Gastrocnemius medialis (tissue), 4 donors: Measurements from ENCODE around the gene NFIC. TPM values are rescaled to one million over a fixed set of nuclear protein-coding genes. Genes with fewer than 3 reads are reported as not detected.

Experiments
- ATAC-seq, 2 donors: fragments of 150-250 bp; one replicate each; pipeline ENCODE4 v1.9.1; 2016
- DNase-seq, 2 donors: peaks; one replicate each; pipeline ENCODE4 v3.0.0-alpha.2; 2019
- H3K27ac ChIP-seq, 4 donors: fragments of 200-600 bp; sonication (generic); 1 replicate in 1 of 4; 2 replicates in 3 of 4; pipeline ENCODE4 v1.5.1; 2016 to 2018; ENCODE audit warnings: mild to moderate bottlenecking in 2 of 4, moderate library complexity in 1 of 4
- H3K27me3 ChIP-seq, 3 donors: fragments of 200-600 bp; sonication (generic) in 2 of 3; 1 replicate in 1 of 3; 2 replicates in 2 of 3; pipeline versions ENCODE4 v1.5.1 to v1.6.0; 2016 to 2019; ENCODE audit warnings: mild to moderate bottlenecking in 1 of 3, moderate library complexity in 1 of 3
- H3K36me3 ChIP-seq, 2 donors: fragments of 200-600 bp; sonication (generic) in 1 of 2; one replicate each; pipeline ENCODE4 v1.5.1; 2017 to 2018
- H3K4me1 ChIP-seq, 2 donors: fragments of 200-600 bp; sonication (generic) in 1 of 2; one replicate each; pipeline ENCODE4 v1.5.1; 2016 to 2017; ENCODE audit warnings: mild to moderate bottlenecking in 2 of 2
- H3K4me3 ChIP-seq, 4 donors: fragments of 200-600 bp; sonication (generic) in 3 of 4; 1 replicate in 1 of 4; 2 replicates in 3 of 4; pipeline ENCODE4 v1.5.1; 2016 to 2019; ENCODE audit warnings: mild to moderate bottlenecking in 2 of 4
- H3K9me3 ChIP-seq, 3 donors: fragments of 200-600 bp; sonication (generic) in 2 of 3; 1 replicate in 1 of 3; 2 replicates in 2 of 3; pipeline ENCODE4 v1.5.1; 2016 to 2019
- CTCF ChIP-seq, 5 experiments: fragments of 450-650 bp in 3 of 5; fragments of 200-600 bp in 2 of 5; sonication (generic) in 2 of 5; IDR thresholded peaks in 4 of 5; conservative IDR thresholded peaks in 1 of 5; 1 replicate in 4 of 5; 2 replicates in 1 of 5; pipeline ENCODE4 v1.5.1; 2016 to 2019; ENCODE audit warnings: antibody characterized with exemption in 5 of 5, mild to moderate bottlenecking in 3 of 5, moderate library complexity in 3 of 5
- POLR2A ChIP-seq, 2 donors: fragments of 450-650 bp; IDR thresholded peaks; one replicate each; pipeline ENCODE4 v1.6.1; 2017; ENCODE audit warnings: antibody characterized with exemption in 2 of 2, mild to moderate bottlenecking in 2 of 2, moderate library complexity in 2 of 2
- in situ Hi-C, 4 donors: fragments of 200-750 bp; cut with MboI; loops; one replicate each; pipeline versions ENCODE4 v1.15.0 to v1.8.0; 2017; ENCODE audit warnings: low sequenced_read_pairs in 4 of 4
- intact Hi-C: fragments of 100-400 bp; cut with DNase I; formaldehyde crosslinking; loops from one replicate; pipeline ENCODE4 v1.15.1; 2023; ENCODE audit warnings: low total_unique reads
- total RNA-seq, 4 donors: library from RNA; depleted of rRNA; stranded (reverse); fragments of >200 nt; gene quantifications; one replicate each; pipeline versions ENCODE4 v1.1.0 to v1.2.3, GENCODE V29; 2016

NFIC gene
- total RNA-seq, 4 donors from 2014 or later: 90.2 to 403 (median 348) TPM

- Histone ChIP-seq H3K36me3 (peaks cover 0 to 52% of the 10 kb centered on the region in 2 donors), H3K9me3 (no peaks in the 10 kb centered on the region), H3K27ac (peak overlapping the region; percentile 77 to 82 (median 79)), H3K4me1 (peaks cover 20 to 26% of the 10 kb centered on the region in 2 donors), H3K4me3 (no peak overlapping the region), H3K27me3 (no peaks in the 10 kb centered on the region)
- in situ Hi-C loops: no loop called here
- TF ChIP-seq CTCF (IDR thresholded peaks at IDR 0.05 in 4 of 5, conservative IDR thresholded peaks at IDR 0.05 in 1 of 5): no peak
- no peak for TF ChIP-seq POLR2A (IDR thresholded peaks at IDR 0.05)
- DNase-seq (no peak), ATAC-seq (no peak)
- intact Hi-C loops: no loop called here
These were observed 93.7 kb downstream of the NFIC start for GRCh38 chr19:3459965-3460582.

- DNase-seq: peak in 1 of 2 donors; percentile 26
- Histone ChIP-seq H3K9me3 (no peaks in the 10 kb centered on the region), H3K27me3 (no peaks in the 10 kb centered on the region), H3K27ac (peak overlapping the region in 3 of 4 donors; percentile 35 to 82 (median 77)), H3K4me1 (peaks cover 11 to 27% of the 10 kb centered on the region in 2 donors), H3K36me3 (peaks cover 0 to 32% of the 10 kb centered on the region in 2 donors), H3K4me3 (no peak overlapping the region)
- in situ Hi-C loops: no loop called here
- no peak for TF ChIP-seq CTCF (IDR thresholded peaks at IDR 0.05 in 4 of 5, conservative IDR thresholded peaks at IDR 0.05 in 1 of 5)
- ATAC-seq: no peak
- intact Hi-C loops: no loop called here
These were observed 96.8 kb downstream of the NFIC start for GRCh38 chr19:3462991-3463713.

GRCh38 chr19:3463714-3464586 is 97.6 kb downstream of the NFIC start:
- Histone ChIP-seq H3K27me3 (no peaks in the 10 kb centered on the region), H3K4me1 (peaks cover 4 to 20% of the 10 kb centered on the region in 2 donors), H3K4me3 (no peak overlapping the region), H3K36me3 (peaks cover 0 to 32% of the 10 kb centered on the region in 2 donors), H3K27ac (peak overlapping the region; percentile 18 to 82 (median 43)), H3K9me3 (no peaks in the 10 kb centered on the region)
- intact Hi-C loops: no loop called here
- DNase-seq (peak in 1 of 2 donors; percentile 21), ATAC-seq (no peak)
- in situ Hi-C loops: no loop called here
- TF ChIP-seq POLR2A (IDR thresholded peaks at IDR 0.05): no peak
- no peak for TF ChIP-seq CTCF (IDR thresholded peaks at IDR 0.05 in 4 of 5, conservative IDR thresholded peaks at IDR 0.05 in 1 of 5)

GRCh38 chr19:3464587-3465235 is 98.3 kb downstream of the NFIC start:
- peak overlapping the region in 3 of 4 donors; percentile 43 to 82 (median 43) for H3K27ac ChIP-seq
- in situ Hi-C loops (no loop called here), intact Hi-C loops (no loop called here)
- TF ChIP-seq CTCF (IDR thresholded peaks at IDR 0.05 in 4 of 5, conservative IDR thresholded peaks at IDR 0.05 in 1 of 5): no peak
- peaks cover 0 to 32% of the 10 kb centered on the region in 2 donors for H3K36me3 ChIP-seq
- H3K27me3 ChIP-seq: no peaks in the 10 kb centered on the region
- peaks cover 3 to 13% of the 10 kb centered on the region in 2 donors for H3K4me1 ChIP-seq
- no peak overlapping the region for H3K4me3 ChIP-seq
- no peaks in the 10 kb centered on the region for H3K9me3 ChIP-seq
- DNase-seq: peak in 1 of 2 donors; percentile 52
- ATAC-seq: no peak
